Fibroblast of gingiva (primary cell): ENCODE measurements around the gene YEATS2.

Experiments
- DNase-seq: peaks from one replicate; pipeline ENCODE4 v3.0.0-alpha.2; 2011; ENCODE audit warnings: low read depth

The YEATS2 gene

GRCh38 chr3:183812761-183813445 lies 115.3 kb downstream of the YEATS2 start:
- DNase-seq = no peak

GRCh38 chr3:183814240-183814639 lies 116.6 kb downstream of the YEATS2 start:
- DNase-seq = no peak

- no peak for DNase-seq
Observed at GRCh38 chr3:183815563-183815940, 118.0 kb downstream of the YEATS2 start.

GRCh38 chr3:183815951-183816475 lies 118.4 kb downstream of the YEATS2 start:
- no peak for DNase-seq

- no peak for DNase-seq
Observed at GRCh38 chr3:183816681-183817510, 119.3 kb downstream of the YEATS2 start.

- no peak for DNase-seq
Observed at GRCh38 chr3:183817639-183818038, 120.0 kb downstream of the YEATS2 start.

- no peak for DNase-seq
Observed at GRCh38 chr3:183818041-183818620, 120.5 kb downstream of the YEATS2 start.

- no peak for DNase-seq
Observed at GRCh38 chr3:183818706-183819624, 121.4 kb downstream of the YEATS2 start.

- no peak for DNase-seq
Observed at GRCh38 chr3:183819831-183820230, 122.2 kb downstream of the YEATS2 start.

GRCh38 chr3:183822631-183823030 lies 125.0 kb downstream of the YEATS2 start:
- no peak for DNase-seq

- DNase-seq = no peak
Observed at GRCh38 chr3:183823963-183824362, 126.4 kb downstream of the YEATS2 start.

GRCh38 chr3:183824761-183825455 lies 127.3 kb downstream of the YEATS2 start:
- no peak for DNase-seq

- peak; percentile 34 for DNase-seq
Observed at GRCh38 chr3:183825456-183826161, 128.0 kb downstream of the YEATS2 start, which contains the start of gene MAP6D1. MAP6D1 (minus strand) TSS chr3:183825577; CDS start chr3:183825547, 30 bp downstream.

- DNase-seq = no peak
Observed at GRCh38 chr3:183826448-183827250, 129.1 kb downstream of the YEATS2 start.

GRCh38 chr3:183827809-183828537 lies 130.4 kb downstream of the YEATS2 start:
- no peak for DNase-seq

GRCh38 chr3:183828538-183828870 lies 130.9 kb downstream of the YEATS2 start:
- DNase-seq = no peak

GRCh38 chr3:183829466-183829865 lies 131.9 kb downstream of the YEATS2 start:
- DNase-seq = no peak

GRCh38 chr3:183830187-183830586 lies 132.6 kb downstream of the YEATS2 start:
- DNase-seq = no peak

GRCh38 chr3:183833516-183833915 lies 135.9 kb downstream of the YEATS2 start:
- no peak for DNase-seq
